Skin of body (tissue), 2 donors: ENCODE measurements around the gene ARHGEF1. TPM values are rescaled to one million over a fixed set of nuclear protein-coding genes. Genes with fewer than 3 reads are reported as not detected.
"Not testable (repeated sequence)": the region's sequence is repeated elsewhere in the genome, so short reads cannot be mapped to it uniquely, and the experiment has no call there.

ENCODE experiments used
- DNase-seq: peaks from one replicate; lab custom pipeline; 2025; lab: John Stamatoyannopoulos, UW
- total RNA-seq: library from RNA; depleted of rRNA; stranded (reverse); fragments of >200 nt; gene quantifications from one replicate; pipeline ENCODE4 v1.2.3, GENCODE V29; 2014

The ARHGEF1 gene
- total RNA-seq, 1 donor from 2014 or later: 34.3 TPM

GRCh38 chr19:41929536-41930071 lies 46.6 kb downstream of the ARHGEF1 start:
- DNase-seq: no peak

GRCh38 chr19:41930322-41930722 lies 47.3 kb downstream of the ARHGEF1 start:
- no peak for DNase-seq

- no peak for DNase-seq
These were observed 48.1 kb downstream of the ARHGEF1 start for GRCh38 chr19:41930926-41931592.

- DNase-seq: no peak
These were observed 49.3 kb downstream of the ARHGEF1 start for GRCh38 chr19:41932259-41932719.

- DNase-seq: no peak
These were observed 49.8 kb downstream of the ARHGEF1 start for GRCh38 chr19:41932720-41933332.

- DNase-seq: no peak
These were observed 50.9 kb downstream of the ARHGEF1 start for GRCh38 chr19:41933693-41934426.

- DNase-seq: no peak
These were observed 51.9 kb downstream of the ARHGEF1 start for GRCh38 chr19:41934849-41935374.

GRCh38 chr19:41935760-41936415 lies 52.9 kb downstream of the ARHGEF1 start:
- DNase-seq: no peak

GRCh38 chr19:41936416-41936850 lies 53.4 kb downstream of the ARHGEF1 start:
- DNase-seq: no peak

- DNase-seq: no peak
These were observed 54.0 kb downstream of the ARHGEF1 start for GRCh38 chr19:41936961-41937360.

GRCh38 chr19:41937525-41938468 lies 54.8 kb downstream of the ARHGEF1 start:
- DNase-seq: no peak

GRCh38 chr19:41939209-41939608 lies 56.2 kb downstream of the ARHGEF1 start:
- DNase-seq: not testable (repeated sequence)

GRCh38 chr19:41939861-41940730 lies 57.1 kb downstream of the ARHGEF1 start:
- no peak for DNase-seq

- no peak for DNase-seq
These were observed 57.9 kb downstream of the ARHGEF1 start for GRCh38 chr19:41940731-41941409.

GRCh38 chr19:41941410-41942202 lies 58.6 kb downstream of the ARHGEF1 start:
- no peak for DNase-seq

- no peak for DNase-seq
These were observed 61.4 kb downstream of the ARHGEF1 start for GRCh38 chr19:41944336-41944735.

GRCh38 chr19:41945135-41945766 lies 62.3 kb downstream of the ARHGEF1 start:
- DNase-seq: no peak
